ENCODE results near the gene ACSL1. TPM values are rescaled to one million over a fixed set of nuclear protein-coding genes. Genes with fewer than 3 reads are reported as not detected.
"Not testable (repeated sequence)": the region's sequence is repeated elsewhere in the genome, so short reads cannot be mapped to it uniquely, and the experiment has no call there.

ACSL1 gene
- total RNA-seq, 1 experiment from 2014 or later: 12.5 TPM

GRCh38 chr4:184741651-184742050 lies 84.1 kb downstream of the ACSL1 start:
- H3K9me2 ChIP-seq (ENCODE audit: insufficient read depth); H3K27me3 ChIP-seq (ENCODE audit: insufficient read depth, low read length); H3K9ac ChIP-seq (ENCODE audit: low read length); H3K4me2 ChIP-seq (ENCODE audit: low read length); BruUV-seq (replicated peaks); H2AFZ ChIP-seq (ENCODE audit: low read depth, low read length, poor library complexity, severe bottlenecking); H3K4me3 ChIP-seq (replicated peaks in 1 of 2; ENCODE audit: low read depth in 1 of 2, low read length in 2 of 2); H3K36me3 ChIP-seq (ENCODE audit: control insufficient read depth in 1 of 2, insufficient read depth in 2 of 2, low read length in 2 of 2); H3K79me2 ChIP-seq (ENCODE audit: insufficient read depth, low read length); H3K4me1 ChIP-seq (ENCODE audit: control insufficient read depth in 1 of 2, insufficient read depth in 2 of 2, low read length in 2 of 2); POLR2A ChIA-PET; ATAC-seq; DNase-seq (ENCODE audit: low read depth, low spot score); H3K27ac ChIP-seq (ENCODE audit: low read depth, low read length); H4K20me1 ChIP-seq (ENCODE audit: insufficient read depth); intact Hi-C loops (cut with micrococcal nuclease); H3K9me3 ChIP-seq (ENCODE audit: control insufficient read depth in 1 of 2, insufficient read depth in 1 of 2, low read depth in 1 of 2, low read length in 2 of 2); RAD21 ChIA-PET (ENCODE audit: low non-redundant PET in 1 of 2, low total read pairs in 2 of 2, uncharacterized antibody in 2 of 2, unreplicated experiment in 2 of 2): not testable (repeated sequence)
- CTCF ChIA-PET: interaction anchor here (1.0 kb wide), 1 partner anchor 355 kb away, joined by 3 read pairs; no protein-coding TSS in a partner anchor

DNA sequence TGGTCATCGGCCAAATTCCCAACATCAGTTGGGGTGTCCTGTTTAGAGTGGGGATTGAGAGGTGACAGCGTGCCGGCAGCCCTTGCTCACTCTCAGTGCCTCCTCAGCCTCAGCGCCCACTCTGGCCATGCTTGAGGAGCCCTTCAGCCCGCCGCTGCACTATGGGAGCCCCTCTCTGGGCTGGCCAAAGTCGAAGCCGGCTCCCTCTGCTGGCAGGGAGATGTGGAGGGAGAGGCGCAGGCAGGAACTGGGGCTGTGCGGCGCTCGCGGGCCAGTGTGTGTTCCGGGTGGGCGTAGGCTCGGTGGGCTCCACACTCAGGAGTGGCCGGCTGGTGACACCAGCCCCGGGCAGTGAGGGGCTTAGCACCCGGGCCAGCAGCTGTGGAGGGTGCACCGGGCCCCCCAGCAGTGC lies 84.8 kb downstream of the ACSL1 start:
- Histone ChIP-seq H3K27ac (ENCODE audit: low read depth, low read length) (no peak overlapping the region), H3K36me3 (ENCODE audit: control insufficient read depth in 1 of 2, insufficient read depth in 2 of 2, low read length in 2 of 2) (no peaks in the 10 kb centered on the region), H3K9me3 (ENCODE audit: control insufficient read depth in 1 of 2, insufficient read depth in 1 of 2, low read depth in 1 of 2, low read length in 2 of 2) (no peaks in the 10 kb centered on the region), H4K20me1 (ENCODE audit: insufficient read depth) (no peaks in the 10 kb centered on the region), H3K4me1 (ENCODE audit: control insufficient read depth in 1 of 2, insufficient read depth in 2 of 2, low read length in 2 of 2) (peaks cover 0 to 2% of the 10 kb centered on the region in 2 experiments; a peak in 1 of 4 replicates), H3K27me3 (ENCODE audit: insufficient read depth, low read length) (no peaks in the 10 kb centered on the region), H3K9ac (ENCODE audit: low read length) (no peak overlapping the region), H3K4me3 (replicated peaks in 1 of 2; ENCODE audit: low read depth in 1 of 2, low read length in 2 of 2) (no peak overlapping the region), H3K4me2 (ENCODE audit: low read length) (no peak overlapping the region), H3K79me2 (ENCODE audit: insufficient read depth, low read length) (no peaks in the 10 kb centered on the region), H2AFZ (ENCODE audit: low read depth, low read length, poor library complexity, severe bottlenecking) (no peak overlapping the region), H3K9me2 (ENCODE audit: insufficient read depth) (no peaks in the 10 kb centered on the region)
- DNase-seq (ENCODE audit: low read depth, low spot score): no peak
- TF ChIP-seq MAX (IDR thresholded peaks at IDR 0.05) (no peak), SIN3A (IDR thresholded peaks at IDR 0.05; ENCODE audit: low read depth) (no peak), EGR1 (IDR thresholded peaks at IDR 0.05; ENCODE audit: low read depth) (no peak), RAD21 (IDR thresholded peaks at IDR 0.05; ENCODE audit: low read depth) (no peak), EZH2phosphoT487 (IDR thresholded peaks at IDR 0.05; ENCODE audit: borderline replicate concordance) (no peak), POLR2AphosphoS5 (IDR thresholded peaks at IDR 0.05; ENCODE audit: low read depth, low read length) (no peak), SRF (IDR thresholded peaks at IDR 0.05; ENCODE audit: low read depth) (no peak)
- TF ChIP-seq, protein P1, sequence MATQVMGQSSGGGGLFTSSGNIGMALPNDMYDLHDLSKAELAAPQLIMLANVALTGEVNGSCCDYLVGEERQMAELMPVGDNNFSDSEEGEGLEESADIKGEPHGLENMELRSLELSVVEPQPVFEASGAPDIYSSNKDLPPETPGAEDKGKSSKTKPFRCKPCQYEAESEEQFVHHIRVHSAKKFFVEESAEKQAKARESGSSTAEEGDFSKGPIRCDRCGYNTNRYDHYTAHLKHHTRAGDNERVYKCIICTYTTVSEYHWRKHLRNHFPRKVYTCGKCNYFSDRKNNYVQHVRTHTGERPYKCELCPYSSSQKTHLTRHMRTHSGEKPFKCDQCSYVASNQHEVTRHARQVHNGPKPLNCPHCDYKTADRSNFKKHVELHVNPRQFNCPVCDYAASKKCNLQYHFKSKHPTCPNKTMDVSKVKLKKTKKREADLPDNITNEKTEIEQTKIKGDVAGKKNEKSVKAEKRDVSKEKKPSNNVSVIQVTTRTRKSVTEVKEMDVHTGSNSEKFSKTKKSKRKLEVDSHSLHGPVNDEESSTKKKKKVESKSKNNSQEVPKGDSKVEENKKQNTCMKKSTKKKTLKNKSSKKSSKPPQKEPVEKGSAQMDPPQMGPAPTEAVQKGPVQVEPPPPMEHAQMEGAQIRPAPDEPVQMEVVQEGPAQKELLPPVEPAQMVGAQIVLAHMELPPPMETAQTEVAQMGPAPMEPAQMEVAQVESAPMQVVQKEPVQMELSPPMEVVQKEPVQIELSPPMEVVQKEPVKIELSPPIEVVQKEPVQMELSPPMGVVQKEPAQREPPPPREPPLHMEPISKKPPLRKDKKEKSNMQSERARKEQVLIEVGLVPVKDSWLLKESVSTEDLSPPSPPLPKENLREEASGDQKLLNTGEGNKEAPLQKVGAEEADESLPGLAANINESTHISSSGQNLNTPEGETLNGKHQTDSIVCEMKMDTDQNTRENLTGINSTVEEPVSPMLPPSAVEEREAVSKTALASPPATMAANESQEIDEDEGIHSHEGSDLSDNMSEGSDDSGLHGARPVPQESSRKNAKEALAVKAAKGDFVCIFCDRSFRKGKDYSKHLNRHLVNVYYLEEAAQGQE (IDR thresholded peaks at IDR 0.05; ENCODE audit: low read depth): no peak
- no peak for ATAC-seq
- ChIA-PET POLR2A (no interaction called here), RAD21 (ENCODE audit: low non-redundant PET in 1 of 2, low total read pairs in 2 of 2, uncharacterized antibody in 2 of 2, unreplicated experiment in 2 of 2) (no interaction called here), CTCF (interaction anchor here (1.0 kb wide), 1 partner anchor 355 kb away, joined by 3 read pairs; no protein-coding TSS in a partner anchor)
- BruUV-seq (replicated peaks): no TSS peak
- intact Hi-C loops (cut with micrococcal nuclease): no loop called here

- H3K27ac ChIP-seq (ENCODE audit: low read depth, low read length); H3K27me3 ChIP-seq (ENCODE audit: insufficient read depth, low read length); H3K4me2 ChIP-seq (ENCODE audit: low read length); H3K79me2 ChIP-seq (ENCODE audit: insufficient read depth, low read length); ATAC-seq; H4K20me1 ChIP-seq (ENCODE audit: insufficient read depth); H3K4me1 ChIP-seq (ENCODE audit: control insufficient read depth in 1 of 2, insufficient read depth in 2 of 2, low read length in 2 of 2); POLR2A ChIA-PET; RAD21 ChIA-PET (ENCODE audit: low non-redundant PET in 1 of 2, low total read pairs in 2 of 2, uncharacterized antibody in 2 of 2, unreplicated experiment in 2 of 2); CTCF ChIA-PET; H3K9me2 ChIP-seq (ENCODE audit: insufficient read depth); H3K9me3 ChIP-seq (ENCODE audit: control insufficient read depth in 1 of 2, insufficient read depth in 1 of 2, low read depth in 1 of 2, low read length in 2 of 2); H3K36me3 ChIP-seq (ENCODE audit: control insufficient read depth in 1 of 2, insufficient read depth in 2 of 2, low read length in 2 of 2); H3K9ac ChIP-seq (ENCODE audit: low read length); BruUV-seq (replicated peaks); DNase-seq (ENCODE audit: low read depth, low spot score); H3K4me3 ChIP-seq (replicated peaks in 1 of 2; ENCODE audit: low read depth in 1 of 2, low read length in 2 of 2); H2AFZ ChIP-seq (ENCODE audit: low read depth, low read length, poor library complexity, severe bottlenecking): not testable (repeated sequence)
- intact Hi-C loops (cut with micrococcal nuclease): loop anchor here (10.0 kb wide), 1 partner anchor 475 kb away; no protein-coding TSS in a partner anchor
Measured at GRCh38 chr4:184739575-184739974, 86.2 kb downstream of the ACSL1 start.
